GM23338 (cell line): ENCODE measurements around the gene PTPRN2. TPM values are rescaled to one million over a fixed set of nuclear protein-coding genes. Genes with fewer than 3 reads are reported as not detected.

Experiments
- ATAC-seq: fragments of 200-7000 bp; cut with Tn5 transposase; 3 replicates; pipeline ENCODE4 v1.9.1; 2020
- DNase-seq: peaks from one replicate; pipeline ENCODE4 v3.0.0-alpha.2; 2015; ENCODE audit warnings: low spot score
- H2AFZ ChIP-seq: fragments of 200-600 bp; sonication (generic); 2 replicates; pipeline ENCODE4 v1.8.0; 2016; ENCODE audit warnings: antibody characterized with exemption, mild to moderate bottlenecking, moderate library complexity
- H3F3A ChIP-seq: fragments of 200-600 bp; sonication (generic); replicated peaks from 2 replicates; pipeline ENCODE4 v1.8.0; 2017; ENCODE audit warnings: antibody characterized with exemption, mixed run types, low read depth
- H3K27ac ChIP-seq: fragments of 200-600 bp; sonication (generic); 2 replicates; pipeline ENCODE4 v1.6.1; 2016; ENCODE audit warnings: low read depth
- H3K27me3 ChIP-seq: fragments of 200-600 bp; sonication (generic); 2 replicates; pipeline ENCODE4 v1.8.0; 2016; ENCODE audit warnings: mild to moderate bottlenecking, mixed run types, moderate library complexity; ENCODE audit not compliant: insufficient read depth
- H3K36me3 ChIP-seq: fragments of 200-600 bp; sonication (generic); 2 replicates; pipeline ENCODE4 v1.8.0; 2016; ENCODE audit warnings: mild to moderate bottlenecking; ENCODE audit not compliant: insufficient read depth
- H3K4me1 ChIP-seq: fragments of 200-600 bp; sonication (generic); 2 replicates; pipeline ENCODE4 v1.8.0; 2016; ENCODE audit warnings: mild to moderate bottlenecking, moderate library complexity; ENCODE audit not compliant: insufficient read depth
- H3K4me2 ChIP-seq: fragments of 200-600 bp; sonication (generic); 2 replicates; pipeline ENCODE4 v1.7.1; 2017; ENCODE audit warnings: mixed run types
- H3K4me3 ChIP-seq: fragments of 200-600 bp; sonication (generic); 2 replicates; pipeline ENCODE4 v1.6.1; 2016; ENCODE audit warnings: mixed run types
- H3K79me2 ChIP-seq: fragments of 200-600 bp; sonication (generic); replicated peaks from 2 replicates; pipeline ENCODE4 v1.8.0; 2017; ENCODE audit warnings: mild to moderate bottlenecking; ENCODE audit not compliant: insufficient read depth
- H3K9me2 ChIP-seq: fragments of 200-600 bp; sonication (generic); 2 replicates; pipeline ENCODE4 v1.8.0; 2017; ENCODE audit not compliant: insufficient read depth
- H4K20me1 ChIP-seq: fragments of 200-600 bp; sonication (generic); replicated peaks from 2 replicates; pipeline ENCODE4 v1.8.0; 2017; ENCODE audit warnings: mild to moderate bottlenecking; ENCODE audit not compliant: insufficient read depth
- H3K27ac Mint-ChIP-seq: 2 replicates; pipeline ENCODE4 v1.8.0; 2020; ENCODE audit warnings: inconsistent platforms, mild to moderate bottlenecking, moderate library complexity, mixed read lengths
- H3K27me3 Mint-ChIP-seq: 3 replicates; pipeline ENCODE4 v1.8.0; 2022; ENCODE audit warnings: low read depth, mild to moderate bottlenecking, moderate library complexity, mixed read lengths, inconsistent platforms; ENCODE audit not compliant: insufficient read depth, poor library complexity
- H3K36me3 Mint-ChIP-seq: 3 replicates; pipeline ENCODE4 v1.8.0; 2021; ENCODE audit warnings: low read depth, mild to moderate bottlenecking, inconsistent platforms, moderate library complexity, mixed read lengths
- H3K4me1 Mint-ChIP-seq: 3 replicates; pipeline ENCODE4 v1.8.0; 2020; ENCODE audit warnings: mild to moderate bottlenecking, inconsistent platforms, mixed read lengths
- H3K4me3 Mint-ChIP-seq: 3 replicates; pipeline ENCODE4 v1.8.0; 2021; ENCODE audit warnings: moderate library complexity, mild to moderate bottlenecking, inconsistent platforms, mixed read lengths
- H3K9me3 Mint-ChIP-seq: 3 replicates; pipeline ENCODE4 v1.8.0; 2020; ENCODE audit warnings: moderate library complexity, mild to moderate bottlenecking, inconsistent platforms, mixed read lengths
- CREB1 ChIP-seq: fragments of 250-450 bp; sonication (Bioruptor Pico); IDR thresholded peaks from 2 replicates; pipeline ENCODE4 v1.5.0; 2020; ENCODE audit warnings: low read depth, mild to moderate bottlenecking, moderate library complexity
- EZH2 ChIP-seq: fragments of 200-600 bp; sonication (generic); IDR thresholded peaks from one replicate; pipeline ENCODE4 v1.8.0; 2017; ENCODE audit warnings: antibody characterized with exemption, mild to moderate bottlenecking, low read depth; ENCODE audit not compliant: unreplicated experiment
- EZH2phosphoT487 ChIP-seq: fragments of 200-600 bp; sonication (generic); IDR thresholded peaks from one replicate; pipeline ENCODE4 v1.8.1; 2018; ENCODE audit warnings: antibody characterized with exemption; ENCODE audit not compliant: unreplicated experiment
- JUNB ChIP-seq: IDR thresholded peaks from one replicate; pipeline ENCODE4 v1.6.1; 2016; ENCODE audit warnings: antibody characterized with exemption; ENCODE audit not compliant: unreplicated experiment
- NANOG ChIP-seq: IDR thresholded peaks from 2 replicates; pipeline ENCODE4 v1.6.1; 2016; ENCODE audit warnings: antibody characterized with exemption, borderline replicate concordance
- POLR2AphosphoS5 ChIP-seq: IDR thresholded peaks from 2 replicates; pipeline ENCODE4 v1.6.1; 2016; ENCODE audit warnings: antibody characterized with exemption, low read depth
- STAT1 ChIP-seq: IDR thresholded peaks from one replicate; pipeline ENCODE4 v1.6.1; 2016; ENCODE audit warnings: antibody characterized with exemption; ENCODE audit not compliant: unreplicated experiment
- ZNF114 ChIP-seq: fragments of 250-450 bp; sonication (Bioruptor Pico); IDR thresholded peaks from 2 replicates; pipeline ENCODE4 v1.5.0; 2020; ENCODE audit warnings: mild to moderate bottlenecking, moderate library complexity
- ZNF331 ChIP-seq: fragments of 250-450 bp; sonication (Bioruptor Pico); IDR thresholded peaks from 2 replicates; pipeline ENCODE4 v1.5.0; 2020; ENCODE audit warnings: low read depth, mild to moderate bottlenecking, moderate library complexity
- ZNF462 ChIP-seq: fragments of 250-450 bp; sonication (Bioruptor Pico); IDR thresholded peaks from 2 replicates; pipeline ENCODE4 v1.5.0; 2020; ENCODE audit warnings: mild to moderate bottlenecking, moderate library complexity
- polyA plus RNA-seq: library from polyadenylated mRNA; unstranded; fragments of >200 nt; fragmentation: Nextera tagmentation; extraction: Ambion mirVana; gene quantifications from 2 replicates; pipeline ENCODE4 v1.2.1, GENCODE V29; 2016
- total RNA-seq: library from RNA; depleted of rRNA; stranded (reverse); fragments of >200 nt; shearing (Covaris generic); gene quantifications from 2 replicates; pipeline ENCODE4 v1.2.3, GENCODE V29; 2014
- TF ChIP-seq, protein P1 (sequence below), 2 experiments: fragments of 200-600 bp in 1 of 2; sonication (generic) in 1 of 2; conservative IDR thresholded peaks; 2 replicates each; pipeline versions ENCODE4 v1.5.1 to v1.6.1; 2016 to 2017; ENCODE audit warnings: antibody characterized with exemption in 2 of 2, low read depth in 2 of 2, mild to moderate bottlenecking in 2 of 2, moderate library complexity in 1 of 2
- TF ChIP-seq, protein P2 (sequence below): IDR thresholded peaks from one replicate; pipeline ENCODE4 v1.6.1; 2018; ENCODE audit warnings: antibody characterized with exemption; ENCODE audit not compliant: unreplicated experiment
- TF ChIP-seq, protein P3 (sequence below): IDR thresholded peaks from 2 replicates; pipeline ENCODE4 v1.6.1; 2016; ENCODE audit warnings: antibody characterized with exemption

The PTPRN2 gene
- total and polyA plus RNA-seq, 2 experiments from 2014 or later, result 0.87 to 4.0 TPM

GRCh38 chr7:158206341-158206740 lies 381.3 kb downstream of the PTPRN2 start:
- Mint-ChIP-seq H3K9me3 (peaks cover 94% of the 10 kb centered on the region), H3K4me3 (no peak overlapping the region), H3K4me1 (no peaks in the 10 kb centered on the region), H3K27me3 (no peaks in the 10 kb centered on the region), H3K27ac (no peak overlapping the region), H3K36me3 (peaks cover 40% of the 10 kb centered on the region)
- ATAC-seq, result no peak
- TF ChIP-seq JUNB (no peak), ZNF462 (no peak), CREB1 (CRISPR knock-in tag) (no peak), STAT1 (no peak), POLR2AphosphoS5 (no peak), EZH2 (no peak), EZH2phosphoT487 (no peak), NANOG (no peak), ZNF331 (CRISPR knock-in tag) (no peak), ZNF114 (CRISPR knock-in tag) (no peak)
- TF ChIP-seq, protein P1, sequence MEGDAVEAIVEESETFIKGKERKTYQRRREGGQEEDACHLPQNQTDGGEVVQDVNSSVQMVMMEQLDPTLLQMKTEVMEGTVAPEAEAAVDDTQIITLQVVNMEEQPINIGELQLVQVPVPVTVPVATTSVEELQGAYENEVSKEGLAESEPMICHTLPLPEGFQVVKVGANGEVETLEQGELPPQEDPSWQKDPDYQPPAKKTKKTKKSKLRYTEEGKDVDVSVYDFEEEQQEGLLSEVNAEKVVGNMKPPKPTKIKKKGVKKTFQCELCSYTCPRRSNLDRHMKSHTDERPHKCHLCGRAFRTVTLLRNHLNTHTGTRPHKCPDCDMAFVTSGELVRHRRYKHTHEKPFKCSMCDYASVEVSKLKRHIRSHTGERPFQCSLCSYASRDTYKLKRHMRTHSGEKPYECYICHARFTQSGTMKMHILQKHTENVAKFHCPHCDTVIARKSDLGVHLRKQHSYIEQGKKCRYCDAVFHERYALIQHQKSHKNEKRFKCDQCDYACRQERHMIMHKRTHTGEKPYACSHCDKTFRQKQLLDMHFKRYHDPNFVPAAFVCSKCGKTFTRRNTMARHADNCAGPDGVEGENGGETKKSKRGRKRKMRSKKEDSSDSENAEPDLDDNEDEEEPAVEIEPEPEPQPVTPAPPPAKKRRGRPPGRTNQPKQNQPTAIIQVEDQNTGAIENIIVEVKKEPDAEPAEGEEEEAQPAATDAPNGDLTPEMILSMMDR (conservative IDR thresholded peaks at IDR 0.05; ENCODE audit: low read depth in 2 of 2), result no peak
- TF ChIP-seq, protein P2, sequence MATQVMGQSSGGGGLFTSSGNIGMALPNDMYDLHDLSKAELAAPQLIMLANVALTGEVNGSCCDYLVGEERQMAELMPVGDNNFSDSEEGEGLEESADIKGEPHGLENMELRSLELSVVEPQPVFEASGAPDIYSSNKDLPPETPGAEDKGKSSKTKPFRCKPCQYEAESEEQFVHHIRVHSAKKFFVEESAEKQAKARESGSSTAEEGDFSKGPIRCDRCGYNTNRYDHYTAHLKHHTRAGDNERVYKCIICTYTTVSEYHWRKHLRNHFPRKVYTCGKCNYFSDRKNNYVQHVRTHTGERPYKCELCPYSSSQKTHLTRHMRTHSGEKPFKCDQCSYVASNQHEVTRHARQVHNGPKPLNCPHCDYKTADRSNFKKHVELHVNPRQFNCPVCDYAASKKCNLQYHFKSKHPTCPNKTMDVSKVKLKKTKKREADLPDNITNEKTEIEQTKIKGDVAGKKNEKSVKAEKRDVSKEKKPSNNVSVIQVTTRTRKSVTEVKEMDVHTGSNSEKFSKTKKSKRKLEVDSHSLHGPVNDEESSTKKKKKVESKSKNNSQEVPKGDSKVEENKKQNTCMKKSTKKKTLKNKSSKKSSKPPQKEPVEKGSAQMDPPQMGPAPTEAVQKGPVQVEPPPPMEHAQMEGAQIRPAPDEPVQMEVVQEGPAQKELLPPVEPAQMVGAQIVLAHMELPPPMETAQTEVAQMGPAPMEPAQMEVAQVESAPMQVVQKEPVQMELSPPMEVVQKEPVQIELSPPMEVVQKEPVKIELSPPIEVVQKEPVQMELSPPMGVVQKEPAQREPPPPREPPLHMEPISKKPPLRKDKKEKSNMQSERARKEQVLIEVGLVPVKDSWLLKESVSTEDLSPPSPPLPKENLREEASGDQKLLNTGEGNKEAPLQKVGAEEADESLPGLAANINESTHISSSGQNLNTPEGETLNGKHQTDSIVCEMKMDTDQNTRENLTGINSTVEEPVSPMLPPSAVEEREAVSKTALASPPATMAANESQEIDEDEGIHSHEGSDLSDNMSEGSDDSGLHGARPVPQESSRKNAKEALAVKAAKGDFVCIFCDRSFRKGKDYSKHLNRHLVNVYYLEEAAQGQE, result no peak
- TF ChIP-seq, protein P3, sequence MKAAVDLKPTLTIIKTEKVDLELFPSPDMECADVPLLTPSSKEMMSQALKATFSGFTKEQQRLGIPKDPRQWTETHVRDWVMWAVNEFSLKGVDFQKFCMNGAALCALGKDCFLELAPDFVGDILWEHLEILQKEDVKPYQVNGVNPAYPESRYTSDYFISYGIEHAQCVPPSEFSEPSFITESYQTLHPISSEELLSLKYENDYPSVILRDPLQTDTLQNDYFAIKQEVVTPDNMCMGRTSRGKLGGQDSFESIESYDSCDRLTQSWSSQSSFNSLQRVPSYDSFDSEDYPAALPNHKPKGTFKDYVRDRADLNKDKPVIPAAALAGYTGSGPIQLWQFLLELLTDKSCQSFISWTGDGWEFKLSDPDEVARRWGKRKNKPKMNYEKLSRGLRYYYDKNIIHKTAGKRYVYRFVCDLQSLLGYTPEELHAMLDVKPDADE, result no peak
- H3K79me2 ChIP-seq, result no peaks in the 10 kb centered on the region
- no peak overlapping the region for H3K4me2 ChIP-seq
- no peak overlapping the region for H3K27ac ChIP-seq
- DNase-seq, result no peak
- no peaks in the 10 kb centered on the region for H3F3A ChIP-seq
- no peaks in the 10 kb centered on the region for H3K27me3 ChIP-seq
- H3K36me3 ChIP-seq, result peaks cover 10% of the 10 kb centered on the region; the same call in 1 of the 2 replicates
- H3K4me1 ChIP-seq, result no peaks in the 10 kb centered on the region
- no peaks in the 10 kb centered on the region for H4K20me1 ChIP-seq
- H3K4me3 ChIP-seq, result no peak overlapping the region
- H3K9me2 ChIP-seq, result no peaks in the 10 kb centered on the region
- no peak overlapping the region for H2AFZ ChIP-seq
